NCI-H1436 (cell line): ENCODE results near the gene NUFIP1.
A peak's percentile ranks its signal among the peaks of the same experiment; 100 is the strongest.
"Not testable (repeated sequence)": the region's sequence is repeated elsewhere in the genome, so short reads cannot be mapped to it uniquely, and the experiment has no call there.

Experiments
- DNase-seq: peaks from one replicate; lab custom pipeline; 2025; lab: John Stamatoyannopoulos, UW

NUFIP1 gene

GRCh38 chr13:44989071-44989889, at the start of gene NUFIP1, which contains the start of gene GPALPP1:
NUFIP1 (minus strand) TSS chr13:44989471; CDS start chr13:44989436, 35 bp downstream.
GPALPP1 (plus strand) TSS chr13:44989538; CDS start chr13:44989655, 117 bp downstream.
- DNase-seq: peak; percentile 53

DNA sequence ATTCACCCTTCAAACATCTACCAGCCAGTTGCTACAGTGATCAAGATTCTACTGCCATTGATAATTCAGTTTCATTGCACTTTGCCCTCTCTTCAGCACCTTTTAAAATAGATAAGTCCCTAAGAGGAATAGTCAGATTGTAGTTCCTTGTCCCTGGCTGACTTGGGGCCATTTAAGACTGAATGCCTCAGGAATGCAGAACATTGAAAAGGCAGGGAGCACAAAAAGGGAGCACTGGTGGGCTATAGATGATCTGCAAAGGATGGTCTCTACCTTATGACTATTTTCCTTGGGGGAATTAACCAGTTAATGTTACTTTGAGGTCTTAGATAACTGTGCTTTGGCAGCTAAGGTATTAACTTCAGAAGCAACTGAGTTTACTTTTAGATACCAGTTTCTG, 46.9 kb upstream of the NUFIP1 start:
- DNase-seq: no peak

- DNase-seq: no peak
Measured at GRCh38 chr13:45034342-45034741, 45.1 kb upstream of the NUFIP1 start.

DNA sequence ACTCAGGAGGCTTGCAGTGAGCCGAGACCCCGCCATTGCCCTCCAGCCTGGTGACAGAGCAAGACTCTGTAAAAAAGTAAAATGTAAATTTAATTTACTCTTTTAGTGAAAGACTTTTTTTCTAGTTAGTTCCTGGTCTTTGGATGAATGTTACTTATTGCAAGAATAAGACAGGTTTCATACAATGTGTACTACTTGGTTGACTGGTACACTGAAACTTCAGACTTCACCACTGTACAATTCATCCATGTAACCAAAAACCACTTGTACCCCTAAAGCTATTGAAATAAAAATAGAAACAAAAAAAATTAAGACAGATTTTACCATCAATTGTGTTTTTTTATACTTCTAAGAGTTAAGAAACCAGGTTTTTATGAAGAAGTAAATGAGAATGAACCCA, 35.6 kb upstream of the NUFIP1 start:
- DNase-seq: no peak

DNA sequence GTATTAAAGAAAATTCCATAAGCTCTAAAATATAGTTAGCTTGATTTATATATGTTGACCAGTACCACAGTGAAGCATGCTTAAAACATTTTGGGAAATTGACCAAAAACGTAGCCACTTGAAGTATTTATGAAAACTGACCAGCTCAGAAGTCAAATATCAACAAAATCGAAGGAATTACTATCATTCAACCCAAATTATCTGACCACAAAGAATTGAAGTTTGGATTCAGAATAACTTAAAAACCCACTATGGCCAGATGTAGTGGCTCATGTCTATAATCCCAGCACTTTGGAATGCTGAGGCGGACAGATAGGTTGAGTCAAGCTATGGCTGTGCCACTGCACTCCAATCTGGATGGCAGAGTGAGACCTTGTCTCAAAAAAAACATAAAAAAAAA, 32.0 kb upstream of the NUFIP1 start:
- DNase-seq: no peak

GRCh38 chr13:45019981-45020380, 30.7 kb upstream of the NUFIP1 start:
- DNase-seq: not testable (repeated sequence)

- DNase-seq: no peak
Measured at GRCh38 chr13:45016792-45017425, 27.6 kb upstream of the NUFIP1 start.

GRCh38 chr13:45015300-45015699, 26.0 kb upstream of the NUFIP1 start:
- DNase-seq: no peak

DNA sequence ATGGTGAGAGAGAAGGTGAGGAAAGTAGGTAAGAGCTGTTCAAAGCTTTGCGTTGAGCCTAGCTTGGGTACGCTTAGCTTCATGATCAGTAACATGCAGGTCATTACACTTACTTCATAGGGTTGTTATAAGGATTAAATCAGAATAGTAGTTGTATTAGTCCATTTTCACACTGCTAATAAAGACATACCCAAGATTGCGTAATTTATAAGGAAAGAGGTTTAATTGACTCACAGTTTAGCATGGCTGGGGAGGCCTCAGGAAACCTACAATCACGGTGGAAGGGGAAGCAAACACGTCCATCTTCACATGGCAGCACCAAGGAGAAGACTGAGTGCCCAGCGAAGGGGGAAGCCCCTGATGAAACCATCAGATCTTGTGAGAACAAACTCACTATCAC, 21.9 kb upstream of the NUFIP1 start:
- DNase-seq: no peak

GRCh38 chr13:45007823-45008222, 18.6 kb upstream of the NUFIP1 start:
- DNase-seq: no peak

- DNase-seq: no peak
Measured at GRCh38 chr13:45007225-45007624, 18.0 kb upstream of the NUFIP1 start.

GRCh38 chr13:45004096-45004495, 14.8 kb upstream of the NUFIP1 start:
- DNase-seq: no peak

DNA sequence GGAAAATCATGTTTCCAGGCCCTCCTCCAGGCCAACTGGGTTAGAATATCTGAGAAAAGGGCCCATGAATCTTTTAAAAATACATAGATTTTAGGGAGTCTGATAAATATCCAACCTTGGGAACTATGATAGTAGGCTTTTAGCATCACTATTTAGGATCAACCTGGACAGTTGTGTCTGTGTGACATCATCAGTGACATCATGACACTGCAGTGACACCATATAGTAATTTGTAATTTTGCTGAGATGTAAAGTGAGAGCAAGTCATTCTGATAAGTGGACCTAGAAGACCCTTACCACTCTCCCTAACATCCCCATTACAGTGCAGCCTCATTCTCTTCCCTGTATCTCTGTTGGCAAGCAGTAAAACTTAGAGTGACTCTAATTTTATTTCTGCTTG, 14.1 kb upstream of the NUFIP1 start:
- DNase-seq: no peak

- DNase-seq: no peak
Measured at GRCh38 chr13:44989941-44990340, 670 bp upstream of the NUFIP1 start.

DNA sequence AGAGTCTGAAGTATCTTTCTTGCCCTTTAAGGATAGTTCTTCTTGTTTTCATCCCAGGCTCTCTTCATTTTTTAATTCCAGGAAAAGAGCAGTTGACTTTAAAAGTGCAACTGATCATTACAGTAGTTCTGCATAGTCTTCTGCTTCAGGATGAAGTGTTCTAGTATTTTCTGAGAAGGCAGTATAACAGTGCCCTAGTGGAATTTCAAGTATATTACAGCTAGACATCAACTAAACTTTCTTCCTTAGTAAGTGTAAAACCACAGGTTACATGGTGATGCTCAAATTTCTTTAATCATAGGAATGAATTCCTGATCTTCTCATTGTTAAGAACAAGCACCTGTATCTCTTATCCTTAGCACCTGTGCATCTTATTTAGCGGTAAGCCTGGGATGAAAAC, 10.9 kb downstream of the NUFIP1 start:
- no peak for DNase-seq

DNA sequence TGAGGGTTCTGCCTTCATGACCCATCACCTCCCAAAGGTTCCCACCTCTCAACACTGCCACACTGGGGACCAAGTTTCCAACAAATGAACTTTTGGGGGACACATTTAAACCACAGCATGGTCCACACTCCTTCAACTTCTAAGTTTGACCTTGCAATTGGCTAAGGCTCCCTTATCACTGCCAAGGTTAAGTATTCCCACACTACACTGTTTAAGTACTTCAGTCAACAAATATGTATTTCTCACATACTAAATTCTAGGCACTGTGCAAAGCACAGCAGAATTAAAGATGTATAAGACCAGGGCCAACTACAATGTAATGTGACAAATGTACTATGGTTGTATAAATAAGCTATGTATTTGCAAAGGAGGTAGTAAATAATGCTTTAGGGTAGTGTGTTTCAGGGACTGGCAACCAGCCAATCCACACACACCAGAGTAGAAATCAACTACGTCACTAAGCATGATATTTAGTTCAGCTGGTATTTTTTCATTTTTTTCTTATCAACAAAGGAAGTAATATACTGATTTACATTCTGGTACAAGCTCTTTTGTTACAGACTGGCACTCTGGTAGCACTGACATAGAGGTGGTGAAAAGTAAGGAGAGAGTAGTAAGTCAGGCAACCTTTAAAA, 12.2 kb downstream of the NUFIP1 start:
- no peak for DNase-seq

GRCh38 chr13:44976196-44976595, 13.1 kb downstream of the NUFIP1 start:
- no peak for DNase-seq

GRCh38 chr13:44974056-44974793, 15.0 kb downstream of the NUFIP1 start:
- DNase-seq: no peak

GRCh38 chr13:44972956-44973581, 16.2 kb downstream of the NUFIP1 start:
- no peak for DNase-seq

DNA sequence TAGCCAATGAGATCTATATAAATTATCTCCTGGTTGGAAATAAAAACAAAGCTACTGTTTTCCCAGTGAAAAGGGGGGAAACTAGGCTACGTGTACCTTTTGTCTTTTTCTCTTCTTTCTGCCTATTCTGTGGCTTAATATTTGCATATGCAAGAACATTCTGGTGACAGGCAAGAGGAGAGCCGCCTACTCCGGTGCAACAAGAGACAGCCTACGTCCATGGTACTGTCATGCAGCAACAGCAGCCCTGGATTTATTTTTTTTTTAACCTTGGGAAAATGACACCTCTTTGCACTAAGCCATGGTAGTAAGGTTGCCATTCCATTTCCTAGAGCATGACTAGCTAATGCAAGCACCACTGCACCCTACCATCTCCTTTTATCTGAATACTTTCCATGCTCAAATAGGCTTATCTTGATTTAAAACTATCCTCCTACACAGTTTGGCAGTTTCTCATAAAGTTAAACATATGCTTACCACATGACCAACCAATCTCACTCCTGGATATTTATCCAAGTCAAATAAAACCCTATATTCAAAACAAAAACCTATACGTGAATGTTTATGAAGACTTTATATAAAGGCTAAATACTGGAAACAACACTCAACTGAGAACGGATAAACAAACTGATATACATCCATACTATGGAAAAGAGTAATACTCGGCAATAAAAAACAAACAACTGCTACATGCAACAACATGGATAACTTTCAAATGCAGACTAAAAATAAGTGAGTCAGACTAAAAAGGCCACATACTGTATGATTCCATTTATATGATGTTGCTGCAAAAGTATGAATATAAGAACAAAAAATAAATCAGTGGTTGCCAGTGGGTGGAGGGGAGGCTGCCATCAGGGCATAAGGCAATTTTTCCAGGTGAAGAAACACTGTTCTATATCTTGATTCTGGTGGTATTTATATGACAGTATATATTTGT, 17.3 kb downstream of the NUFIP1 start:
- DNase-seq: no peak
